Retina (tissue), 1 donor: Measurements from ENCODE around the gene ATRN.
"Not testable (repeated sequence)": the region's sequence is repeated elsewhere in the genome, so short reads cannot be mapped to it uniquely, and the experiment has no call there.

Experiments
- DNase-seq: peaks from one replicate; pipeline ENCODE4 v3.0.0-alpha.2; 2016

The ATRN gene

GRCh38 chr20:3471397-3472021, 691 bp downstream of the ATRN start:
- DNase-seq = peak; percentile 31

- no peak for DNase-seq
Measured at GRCh38 chr20:3472105-3472504, 1.3 kb downstream of the ATRN start.

- no peak for DNase-seq
Measured at GRCh38 chr20:3473324-3473723, 2.5 kb downstream of the ATRN start.

- no peak for DNase-seq
Measured at GRCh38 chr20:3473944-3474343, 3.1 kb downstream of the ATRN start.

- not testable (repeated sequence) for DNase-seq
Measured at GRCh38 chr20:3477003-3477860, 6.4 kb downstream of the ATRN start.

GRCh38 chr20:3477861-3478544, 7.2 kb downstream of the ATRN start:
- DNase-seq = no peak

GRCh38 chr20:3479025-3479424, 8.2 kb downstream of the ATRN start:
- DNase-seq = no peak

GRCh38 chr20:3479759-3480615, 9.2 kb downstream of the ATRN start:
- no peak for DNase-seq

- no peak for DNase-seq
Measured at GRCh38 chr20:3483309-3483708, 12.5 kb downstream of the ATRN start.

GRCh38 chr20:3483784-3484183, 13.0 kb downstream of the ATRN start:
- DNase-seq = no peak

- no peak for DNase-seq
Measured at GRCh38 chr20:3485913-3486312, 15.1 kb downstream of the ATRN start.

- no peak for DNase-seq
Measured at GRCh38 chr20:3486850-3487249, 16.0 kb downstream of the ATRN start.

- no peak for DNase-seq
Measured at GRCh38 chr20:3492669-3493068, 21.9 kb downstream of the ATRN start.

- DNase-seq = no peak
Measured at GRCh38 chr20:3494218-3494617, 23.4 kb downstream of the ATRN start.

GRCh38 chr20:3502878-3503277, 32.1 kb downstream of the ATRN start:
- no peak for DNase-seq

- no peak for DNase-seq
Measured at GRCh38 chr20:3505148-3505547, 34.3 kb downstream of the ATRN start.

- DNase-seq = no peak
Measured at GRCh38 chr20:3509064-3509463, 38.2 kb downstream of the ATRN start.

GRCh38 chr20:3510110-3510509, 39.3 kb downstream of the ATRN start:
- peak; percentile 10 for DNase-seq

- DNase-seq = not testable (repeated sequence)
Measured at GRCh38 chr20:3512239-3512638, 41.4 kb downstream of the ATRN start.

GRCh38 chr20:3514012-3514642, 43.3 kb downstream of the ATRN start:
- no peak for DNase-seq

GRCh38 chr20:3515379-3516170, 44.8 kb downstream of the ATRN start:
- no peak for DNase-seq
